ENCODE data around the gene P3H3. TPM values are rescaled to one million over a fixed set of nuclear protein-coding genes. Genes with fewer than 3 reads are reported as not detected.
A peak's percentile ranks its signal among the peaks of the same experiment; 100 is the strongest.
"Not testable (repeated sequence)": the region's sequence is repeated elsewhere in the genome, so short reads cannot be mapped to it uniquely, and the experiment has no call there.

The P3H3 gene
- total RNA-seq, 3 donors from 2014 or later = 1.6 to 24.2 (median 5.2) TPM

DNA sequence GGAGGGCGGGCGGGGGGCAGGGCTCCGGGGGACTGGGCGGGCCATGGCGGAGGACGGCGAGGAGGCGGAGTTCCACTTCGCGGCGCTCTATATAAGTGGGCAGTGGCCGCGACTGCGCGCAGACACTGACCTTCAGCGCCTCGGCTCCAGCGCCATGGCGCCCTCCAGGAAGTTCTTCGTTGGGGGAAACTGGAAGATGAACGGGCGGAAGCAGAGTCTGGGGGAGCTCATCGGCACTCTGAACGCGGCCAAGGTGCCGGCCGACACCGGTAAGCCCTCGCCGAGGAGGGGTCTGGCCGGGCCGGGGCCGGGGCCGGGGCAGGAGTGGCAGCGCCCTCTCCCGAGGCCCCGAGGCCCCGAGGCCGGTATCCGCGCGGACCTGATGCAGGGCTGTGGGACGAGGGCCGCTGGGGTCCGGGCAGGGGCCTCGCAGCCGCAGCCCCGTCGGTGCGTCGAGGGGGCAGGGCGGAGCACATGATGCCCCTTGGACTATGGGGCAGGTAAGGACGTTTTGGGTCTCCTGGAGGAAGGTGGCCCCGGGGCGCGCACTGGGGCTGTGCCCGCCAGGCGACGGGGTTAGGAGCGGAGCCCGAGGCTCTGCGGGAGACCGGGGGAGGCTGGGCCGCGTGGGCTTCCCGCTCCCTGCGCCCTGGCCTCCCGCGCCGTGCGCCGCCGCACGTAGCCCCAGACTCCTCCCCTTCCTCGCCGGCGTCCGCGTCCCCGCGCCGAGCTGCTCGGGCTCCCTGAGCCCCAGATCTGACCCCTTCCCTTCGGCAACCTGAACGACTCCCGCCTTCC is 39.4 kb downstream of the P3H3 start, which contains the start of gene TPI1:
Gene TPI1 (plus strand): TSS at position 119 of the 798 bp plus-strand sequence. CDS start 36 bp downstream, at position 155.
- Histone ChIP-seq H3K36me3 (ENCODE audit: low read depth) (no peaks in the 10 kb centered on the region), H3K9me3 (no peaks in the 10 kb centered on the region), H3K4me3 (peak within 1 kb of the TSS; percentile 99), H3K4me1 (ENCODE audit: low read depth) (peaks cover 35% of the 10 kb centered on the region)
- DNase-seq (peak; percentile 80 to 91 (median 88)), ATAC-seq (peak; percentile 84)
- intact Hi-C loops (cut with DNase I, micrococcal nuclease) = no loop called here
- TF ChIP-seq CTCF (IDR thresholded peaks at IDR 0.05) = no peak

DNA sequence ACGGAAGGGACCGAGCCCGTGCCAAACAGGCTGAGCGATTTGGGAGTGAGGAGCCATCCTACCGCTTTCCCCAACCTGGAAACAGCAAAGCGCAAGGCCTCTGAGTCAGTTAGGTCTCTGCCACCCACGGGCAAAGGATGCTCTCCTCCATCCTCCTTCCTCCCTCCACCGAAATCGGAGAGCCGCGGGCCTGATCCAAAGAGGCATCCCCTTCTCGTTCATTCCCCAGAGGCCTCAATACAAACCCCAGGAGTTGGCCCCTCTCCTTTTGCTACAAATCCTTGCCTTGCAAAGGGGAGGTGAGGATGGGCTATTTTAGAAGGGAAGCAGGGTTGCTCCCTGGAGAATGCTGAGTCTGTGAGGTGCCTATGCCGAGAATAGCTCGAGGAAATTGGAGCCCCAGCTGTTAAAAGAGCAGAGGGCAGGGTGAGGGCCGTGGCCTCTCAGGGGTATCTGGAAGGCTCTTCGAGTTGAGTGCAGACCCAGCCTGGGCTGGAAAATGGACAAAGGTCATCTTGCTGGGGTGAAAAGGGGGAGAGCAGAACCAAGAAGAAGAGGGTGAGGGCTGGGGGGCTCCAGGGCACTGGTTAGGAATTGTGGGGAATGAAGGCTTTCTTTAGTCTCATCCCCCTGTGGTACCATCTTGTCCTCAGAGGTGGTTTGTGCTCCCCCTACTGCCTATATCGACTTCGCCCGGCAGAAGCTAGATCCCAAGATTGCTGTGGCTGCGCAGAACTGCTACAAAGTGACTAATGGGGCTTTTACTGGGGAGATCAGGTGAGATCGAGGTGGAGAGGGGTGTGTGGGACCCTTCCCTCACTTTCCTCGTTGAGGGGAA is 40.2 kb downstream of the P3H3 start:
- no peaks in the 10 kb centered on the region for H3K9me3 ChIP-seq
- H3K36me3 ChIP-seq (ENCODE audit: low read depth) = no peaks in the 10 kb centered on the region
- ATAC-seq = no peak
- TF ChIP-seq CTCF (IDR thresholded peaks at IDR 0.05) = no peak
- H3K4me3 ChIP-seq = peak overlapping the region; percentile 99
- intact Hi-C loops (cut with DNase I, micrococcal nuclease) = no loop called here
- peaks cover 35% of the 10 kb centered on the region for H3K4me1 ChIP-seq (ENCODE audit: low read depth)
- DNase-seq = peak in 1 of 3 donors; percentile 25

GRCh38 chr12:6869049-6870021 is 41.1 kb downstream of the P3H3 start:
- intact Hi-C loops (cut with DNase I, micrococcal nuclease) = no loop called here
- peak; percentile 73 to 92 (median 85) for DNase-seq
- peak; percentile 82 for TF ChIP-seq CTCF (IDR thresholded peaks at IDR 0.05)
- Histone ChIP-seq H3K4me1 (ENCODE audit: low read depth) (peaks cover 35% of the 10 kb centered on the region), H3K9me3 (no peaks in the 10 kb centered on the region), H3K36me3 (ENCODE audit: low read depth) (no peaks in the 10 kb centered on the region), H3K4me3 (no peak overlapping the region)
- ATAC-seq = peak; percentile 19

DNA sequence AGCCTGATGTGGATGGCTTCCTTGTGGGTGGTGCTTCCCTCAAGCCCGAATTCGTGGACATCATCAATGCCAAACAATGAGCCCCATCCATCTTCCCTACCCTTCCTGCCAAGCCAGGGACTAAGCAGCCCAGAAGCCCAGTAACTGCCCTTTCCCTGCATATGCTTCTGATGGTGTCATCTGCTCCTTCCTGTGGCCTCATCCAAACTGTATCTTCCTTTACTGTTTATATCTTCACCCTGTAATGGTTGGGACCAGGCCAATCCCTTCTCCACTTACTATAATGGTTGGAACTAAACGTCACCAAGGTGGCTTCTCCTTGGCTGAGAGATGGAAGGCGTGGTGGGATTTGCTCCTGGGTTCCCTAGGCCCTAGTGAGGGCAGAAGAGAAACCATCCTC is 42.1 kb downstream of the P3H3 start:
- intact Hi-C loops (cut with DNase I, micrococcal nuclease); DNase-seq; ATAC-seq; H3K4me3 ChIP-seq; H3K9me3 ChIP-seq; H3K36me3 ChIP-seq (ENCODE audit: low read depth): not testable (repeated sequence)
- H3K4me1 ChIP-seq (ENCODE audit: low read depth) = peaks cover 35% of the 10 kb centered on the region

- Histone ChIP-seq H3K4me3 (no peak overlapping the region), H3K9me3 (no peaks in the 10 kb centered on the region), H3K36me3 (ENCODE audit: low read depth) (no peaks in the 10 kb centered on the region), H3K4me1 (ENCODE audit: low read depth) (peaks cover 35% of the 10 kb centered on the region)
- ATAC-seq (peak; percentile 51), DNase-seq (peak; percentile 80 to 87 (median 87))
- intact Hi-C loops (cut with DNase I, micrococcal nuclease) = no loop called here
- TF ChIP-seq CTCF (IDR thresholded peaks at IDR 0.05) = no peak
Measured at GRCh38 chr12:6871052-6871957, 43.1 kb downstream of the P3H3 start.

Measured in mucosa of descending colon (tissue), 3 donors.